NCI-H524 treated with DMSO at 0.1 percent for 48 hours (cell line): ENCODE data around the gene JMY.

Experiments used
- DNase-seq: peaks from one replicate; lab custom pipeline; 2025; lab: John Stamatoyannopoulos, UW

The JMY gene

DNA sequence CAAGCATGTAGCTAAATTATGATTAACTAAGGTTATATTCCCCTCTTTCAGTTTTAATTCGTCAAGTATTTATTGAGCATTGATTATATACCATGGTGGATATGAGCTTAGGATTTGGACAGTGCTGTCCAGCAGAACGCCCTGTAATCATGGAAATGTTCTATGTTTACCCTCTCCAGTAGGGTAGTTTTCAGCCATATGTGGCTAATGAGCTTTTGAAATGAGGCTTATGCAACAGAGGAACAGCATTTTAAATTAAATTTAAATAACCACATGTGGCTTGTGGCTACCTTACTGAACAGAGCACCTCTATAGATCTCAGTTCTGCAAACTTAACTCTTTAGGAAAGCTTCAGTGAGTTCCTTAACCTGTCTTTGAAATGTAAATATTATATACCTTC is 59.1 kb downstream of the JMY start:
- DNase-seq: no peak

GRCh38 chr5:79297661-79298060 is 61.7 kb downstream of the JMY start:
- no peak for DNase-seq

GRCh38 chr5:79301046-79301712 is 65.2 kb downstream of the JMY start:
- no peak for DNase-seq

GRCh38 chr5:79302454-79302853 is 66.5 kb downstream of the JMY start:
- no peak for DNase-seq

DNA sequence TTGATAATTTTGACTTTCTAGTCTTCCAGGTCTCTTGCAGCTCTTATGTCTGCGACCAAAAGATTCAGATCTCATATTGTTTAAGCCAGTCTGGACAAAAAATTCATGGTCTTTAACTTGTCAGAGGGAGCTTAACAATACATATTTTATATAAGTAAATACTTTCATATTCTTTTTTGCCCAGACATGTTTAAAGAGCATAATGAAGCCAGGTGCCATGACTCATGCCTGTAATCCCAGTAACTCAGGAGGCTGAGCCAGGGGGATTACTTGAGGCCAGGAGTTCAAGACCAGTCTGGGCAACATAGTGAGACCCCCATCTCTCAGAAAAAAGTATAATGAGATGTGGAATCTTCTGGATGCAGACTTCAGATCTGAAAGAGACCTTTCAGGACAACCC is 69.8 kb downstream of the JMY start:
- no peak for DNase-seq

GRCh38 chr5:79318935-79319614 is 83.1 kb downstream of the JMY start:
- no peak for DNase-seq

DNA sequence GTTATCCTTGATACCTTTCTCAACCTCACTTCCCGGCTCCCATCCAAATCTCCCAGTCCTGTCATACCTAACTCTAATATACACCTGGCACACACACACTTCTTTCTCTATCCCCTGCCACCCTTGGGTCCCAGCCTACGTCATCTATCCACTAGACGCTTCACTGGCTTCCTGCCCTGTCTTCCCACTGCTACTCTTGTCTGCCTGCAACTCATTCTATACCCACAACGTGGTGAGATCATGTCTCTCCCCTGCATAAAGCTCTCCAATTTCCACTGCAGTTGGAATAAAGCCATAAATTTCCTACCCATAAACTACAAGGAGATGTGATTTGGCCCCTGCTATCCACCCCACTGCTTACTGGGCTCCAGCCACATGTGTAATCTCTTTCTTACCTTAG is 93.5 kb downstream of the JMY start:
- no peak for DNase-seq

DNA sequence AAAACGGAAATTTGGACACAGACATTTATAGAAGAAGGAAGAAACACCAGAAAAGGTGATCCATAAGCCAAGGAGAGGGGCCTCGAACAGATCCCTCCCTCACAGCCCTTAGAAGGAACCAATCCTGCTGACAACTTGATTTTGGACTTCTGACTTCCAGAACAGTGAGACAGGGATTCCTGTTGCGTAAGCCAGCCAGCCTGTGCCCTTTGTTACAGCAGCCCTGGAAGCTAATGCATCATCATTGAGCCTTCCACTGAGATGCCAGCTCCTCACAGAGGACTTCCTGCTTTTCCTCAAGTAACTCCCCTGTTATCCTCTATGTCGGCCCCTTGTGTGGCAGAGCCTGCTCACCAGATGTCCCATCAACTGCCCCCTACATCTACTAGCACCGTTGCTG is 94.1 kb downstream of the JMY start:
- no peak for DNase-seq

- no peak for DNase-seq
Measured at GRCh38 chr5:79333852-79334557, 98.1 kb downstream of the JMY start.

DNA sequence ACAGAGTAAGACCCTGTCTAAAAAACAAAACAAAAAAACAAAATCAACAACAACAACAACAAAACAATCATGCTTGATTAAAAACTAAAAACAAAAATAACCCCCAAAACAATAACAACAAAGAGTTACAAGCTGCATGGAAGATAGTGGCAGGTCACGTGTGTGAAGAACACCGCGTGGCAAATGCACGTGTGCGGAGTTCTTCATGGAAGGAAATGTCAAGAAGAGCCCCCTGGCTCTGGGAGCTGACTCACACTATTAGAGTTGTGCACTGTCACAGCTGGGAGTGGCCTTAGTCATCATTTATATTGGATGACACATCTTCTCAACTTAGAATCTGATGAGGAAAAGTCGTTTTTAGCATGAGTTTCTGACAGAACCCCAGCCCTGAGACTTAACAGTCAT is 110.5 kb downstream of the JMY start:
- DNase-seq: no peak

DNA sequence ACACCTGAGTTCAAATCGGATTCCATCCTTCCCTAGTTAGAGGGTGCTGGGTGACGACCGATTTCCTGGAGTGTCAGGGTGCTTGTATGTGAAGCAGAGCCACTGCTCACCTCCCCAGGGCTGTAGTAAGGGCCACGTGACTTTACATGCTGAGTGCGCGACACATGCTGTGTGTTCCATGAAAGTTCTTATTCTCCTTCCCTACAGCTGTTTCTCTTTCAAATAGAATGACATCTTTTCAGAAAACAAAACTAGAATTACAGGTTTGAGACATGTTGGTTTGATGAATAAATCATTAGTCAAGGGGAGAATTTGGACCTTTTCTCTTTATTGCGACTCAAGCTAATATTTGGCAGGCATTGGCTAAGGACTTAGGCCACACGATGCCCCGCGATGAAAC is 113.1 kb downstream of the JMY start:
- DNase-seq: no peak

DNA sequence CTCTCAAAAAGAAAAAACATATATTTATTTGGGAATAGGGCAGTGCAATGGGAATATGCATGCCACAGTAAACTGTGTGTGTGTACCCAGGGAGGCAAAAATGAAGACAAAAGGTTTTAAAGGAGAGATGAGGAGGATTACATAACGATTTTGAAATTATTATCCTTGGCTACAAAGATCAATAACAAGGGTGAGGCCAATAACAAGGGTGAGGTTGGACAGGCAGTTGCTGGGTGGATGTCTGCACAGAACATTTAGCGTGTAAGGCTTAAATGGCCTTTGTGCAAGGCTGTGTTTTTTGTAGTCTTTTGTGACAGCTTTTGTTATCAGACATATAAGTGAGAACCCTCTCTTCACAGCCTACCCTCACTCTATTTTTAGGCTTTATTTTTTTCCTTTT is 114.0 kb downstream of the JMY start:
- no peak for DNase-seq

GRCh38 chr5:79357398-79357797 is 121.5 kb downstream of the JMY start:
- no peak for DNase-seq
